ENCODE results near the gene SMIM29.

SMIM29 gene

DNA sequence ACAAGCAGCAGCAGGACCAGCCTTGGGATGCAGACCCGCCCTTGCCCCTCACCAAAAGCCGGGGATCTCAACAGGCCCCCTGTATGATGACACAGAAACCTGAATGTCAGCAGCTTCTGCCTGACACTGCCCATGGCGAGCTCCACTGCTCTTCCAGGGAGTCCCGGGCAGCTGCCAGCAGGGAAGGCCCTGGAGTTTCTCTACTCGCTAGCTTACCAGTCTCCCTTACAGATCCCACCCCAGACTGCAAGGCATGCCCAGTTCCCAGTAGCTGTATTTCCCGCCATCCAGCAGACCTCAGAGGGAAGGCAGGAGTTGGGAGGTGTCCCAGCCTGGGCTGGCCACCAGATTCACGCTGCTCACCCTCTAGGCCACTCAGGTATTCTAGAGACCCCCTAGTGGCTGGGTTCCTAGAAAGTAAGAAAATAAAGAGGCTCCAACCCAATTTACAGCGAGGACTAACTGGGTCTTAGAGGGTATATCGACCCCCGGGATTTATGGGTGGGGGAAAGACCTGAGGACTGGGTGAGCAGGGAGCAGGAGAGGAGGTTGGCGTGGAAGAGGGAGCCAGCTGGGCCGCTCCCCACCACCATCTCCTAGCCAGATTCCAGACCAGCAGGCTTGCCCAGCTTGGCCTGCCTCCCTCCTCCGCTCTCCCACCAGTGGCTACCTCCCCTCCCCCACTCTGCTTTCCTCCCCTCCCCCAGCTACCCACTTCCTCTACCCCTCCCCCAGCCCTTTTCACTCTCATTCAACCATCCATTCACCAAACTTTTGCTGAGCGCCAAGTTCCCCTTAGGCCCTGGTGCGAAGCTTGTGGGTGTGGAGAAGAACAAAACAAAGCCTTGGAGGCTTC, 21.8 kb downstream of the SMIM29 start:
- TF ChIP-seq, protein P1, sequence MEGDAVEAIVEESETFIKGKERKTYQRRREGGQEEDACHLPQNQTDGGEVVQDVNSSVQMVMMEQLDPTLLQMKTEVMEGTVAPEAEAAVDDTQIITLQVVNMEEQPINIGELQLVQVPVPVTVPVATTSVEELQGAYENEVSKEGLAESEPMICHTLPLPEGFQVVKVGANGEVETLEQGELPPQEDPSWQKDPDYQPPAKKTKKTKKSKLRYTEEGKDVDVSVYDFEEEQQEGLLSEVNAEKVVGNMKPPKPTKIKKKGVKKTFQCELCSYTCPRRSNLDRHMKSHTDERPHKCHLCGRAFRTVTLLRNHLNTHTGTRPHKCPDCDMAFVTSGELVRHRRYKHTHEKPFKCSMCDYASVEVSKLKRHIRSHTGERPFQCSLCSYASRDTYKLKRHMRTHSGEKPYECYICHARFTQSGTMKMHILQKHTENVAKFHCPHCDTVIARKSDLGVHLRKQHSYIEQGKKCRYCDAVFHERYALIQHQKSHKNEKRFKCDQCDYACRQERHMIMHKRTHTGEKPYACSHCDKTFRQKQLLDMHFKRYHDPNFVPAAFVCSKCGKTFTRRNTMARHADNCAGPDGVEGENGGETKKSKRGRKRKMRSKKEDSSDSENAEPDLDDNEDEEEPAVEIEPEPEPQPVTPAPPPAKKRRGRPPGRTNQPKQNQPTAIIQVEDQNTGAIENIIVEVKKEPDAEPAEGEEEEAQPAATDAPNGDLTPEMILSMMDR (conservative IDR thresholded peaks at IDR 0.05; ENCODE audit: low read depth, low read length): peak; percentile 15
- H3K4me3 ChIP-seq (ENCODE audit: low read length): no peak overlapping the region
- no peak for DNase-seq (ENCODE audit: low read depth)

DNA sequence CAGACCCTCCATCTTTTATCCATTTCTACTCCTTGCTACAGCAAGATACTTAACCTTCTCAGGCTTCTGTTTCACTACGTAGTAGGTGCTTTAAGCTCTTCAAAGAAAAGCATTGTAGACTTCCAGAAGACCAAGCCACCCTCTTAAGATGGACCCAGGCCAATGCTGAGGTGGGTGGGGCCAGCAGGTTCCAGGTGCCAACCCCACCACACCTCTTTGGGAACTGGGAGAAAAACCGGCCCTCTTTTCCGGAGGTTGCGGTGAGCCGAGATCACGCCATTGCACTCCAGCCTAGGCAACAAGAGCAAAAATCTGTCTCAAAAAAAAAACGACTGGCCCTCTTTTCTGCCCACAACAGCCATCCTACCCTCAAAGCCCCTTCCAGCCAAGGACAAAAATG, 22.7 kb downstream of the SMIM29 start:
- TF ChIP-seq, protein P1 (conservative IDR thresholded peaks at IDR 0.05; ENCODE audit: low read depth, low read length): no peak
- H3K4me3 ChIP-seq (ENCODE audit: low read length): no peak overlapping the region

GRCh38 chr6:34225551-34225950, 23.3 kb downstream of the SMIM29 start:
- TF ChIP-seq, protein P1 (conservative IDR thresholded peaks at IDR 0.05; ENCODE audit: low read depth, low read length): no peak
- no peak for DNase-seq (ENCODE audit: low read depth)
- no peak overlapping the region for H3K4me3 ChIP-seq (ENCODE audit: low read length)

More for the DNA sequence above, 22.7 kb downstream of the SMIM29 start:
- no peak for DNase-seq (ENCODE audit: low read depth)

DNA sequence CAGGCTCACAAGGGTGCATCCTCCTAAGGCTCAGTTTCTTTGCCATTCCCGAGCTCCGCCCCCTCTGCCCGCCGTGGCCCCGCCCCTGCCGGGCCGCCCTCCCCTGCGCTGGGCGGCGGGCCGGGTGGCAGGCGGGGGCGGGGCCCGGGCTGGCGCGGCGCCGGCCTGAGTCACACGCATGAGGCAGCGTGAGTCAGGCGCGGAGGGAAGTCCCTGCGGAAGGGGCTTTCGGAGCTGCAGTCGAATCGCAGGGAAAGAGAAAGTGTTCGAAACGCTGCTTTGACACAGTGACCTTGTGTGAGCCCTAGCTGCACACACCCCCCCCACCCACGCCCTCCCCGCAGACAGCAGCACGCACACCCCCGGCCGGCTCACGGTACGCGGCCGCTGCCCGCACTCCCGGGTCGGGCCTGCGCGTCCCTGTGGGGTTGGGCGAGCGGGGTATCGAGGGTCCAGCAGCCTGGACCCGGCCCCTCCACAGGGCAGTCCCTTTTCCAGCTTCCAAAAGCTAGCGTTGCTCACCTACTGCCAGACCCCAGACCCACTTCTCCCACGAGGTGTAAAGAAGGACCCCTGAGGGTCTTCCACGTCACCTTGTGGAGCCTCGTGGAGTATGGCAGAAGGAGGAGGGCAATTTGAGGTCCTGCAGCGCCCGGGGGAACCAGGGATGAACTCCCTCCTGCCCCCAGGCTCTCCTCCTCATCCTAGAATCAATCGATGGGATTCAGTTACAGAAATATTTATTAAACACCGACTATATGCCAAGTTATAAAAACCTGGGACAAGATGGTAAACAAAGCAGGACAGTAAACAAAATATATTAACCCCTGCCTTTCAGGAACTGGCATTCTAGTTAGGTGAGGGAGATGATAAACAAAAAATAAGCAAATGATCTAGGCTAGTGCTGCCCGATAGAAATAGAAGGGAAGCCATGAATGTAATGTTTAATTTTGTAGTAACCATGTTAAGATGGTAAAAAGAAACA, 24.6 kb downstream of the SMIM29 start:
- peak; percentile 75 for DNase-seq (ENCODE audit: low read depth)
- H3K4me3 ChIP-seq (ENCODE audit: low read length): peak overlapping the region; percentile 33
- TF ChIP-seq, protein P1 (conservative IDR thresholded peaks at IDR 0.05; ENCODE audit: low read depth, low read length): no peak

- TF ChIP-seq, protein P1 (conservative IDR thresholded peaks at IDR 0.05; ENCODE audit: low read depth, low read length): no peak
- no peak for DNase-seq (ENCODE audit: low read depth)
- H3K4me3 ChIP-seq (ENCODE audit: low read length): peak overlapping the region; percentile 26
Measured at GRCh38 chr6:34223381-34223955, 25.3 kb downstream of the SMIM29 start.

DNA sequence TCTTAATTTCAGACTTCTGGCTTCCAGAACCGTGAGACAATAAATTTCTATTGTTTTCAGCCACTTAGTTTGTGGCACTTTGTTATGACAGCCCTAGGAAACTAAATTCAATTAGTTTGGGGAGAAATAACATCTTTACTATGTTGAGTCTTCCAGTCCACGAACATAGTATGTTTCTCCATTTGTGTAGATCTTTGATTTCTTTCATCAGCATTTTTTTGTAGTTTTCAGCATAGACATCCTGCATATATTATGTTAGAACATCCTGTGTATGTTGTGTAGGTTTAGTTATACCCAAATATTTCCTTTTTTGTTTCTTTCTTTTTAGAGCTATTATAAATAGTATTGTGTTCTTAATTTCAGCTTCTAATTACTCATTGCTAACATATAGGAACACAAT, 30.1 kb downstream of the SMIM29 start:
- DNase-seq (ENCODE audit: low read depth): no peak
- no peak overlapping the region for H3K4me3 ChIP-seq (ENCODE audit: low read length)
- TF ChIP-seq, protein P1 (conservative IDR thresholded peaks at IDR 0.05; ENCODE audit: low read depth, low read length): no peak

Measured in retinal pigment epithelial cell (primary cell).